Measurements from ENCODE around the gene C2CD2.

GRCh38 chr21:41894922-41895557 is 58.8 kb downstream of the C2CD2 start:
- no peak for TF ChIP-seq CTCF (IDR thresholded peaks at IDR 0.05; ENCODE audit: low read depth, low read length, poor library complexity, severe bottlenecking)
- no peak for TF ChIP-seq EZH2phosphoT487 (IDR thresholded peaks at IDR 0.05; ENCODE audit: borderline replicate concordance, low read length)
